ENCODE data around the gene F2.

The F2 gene

DNA sequence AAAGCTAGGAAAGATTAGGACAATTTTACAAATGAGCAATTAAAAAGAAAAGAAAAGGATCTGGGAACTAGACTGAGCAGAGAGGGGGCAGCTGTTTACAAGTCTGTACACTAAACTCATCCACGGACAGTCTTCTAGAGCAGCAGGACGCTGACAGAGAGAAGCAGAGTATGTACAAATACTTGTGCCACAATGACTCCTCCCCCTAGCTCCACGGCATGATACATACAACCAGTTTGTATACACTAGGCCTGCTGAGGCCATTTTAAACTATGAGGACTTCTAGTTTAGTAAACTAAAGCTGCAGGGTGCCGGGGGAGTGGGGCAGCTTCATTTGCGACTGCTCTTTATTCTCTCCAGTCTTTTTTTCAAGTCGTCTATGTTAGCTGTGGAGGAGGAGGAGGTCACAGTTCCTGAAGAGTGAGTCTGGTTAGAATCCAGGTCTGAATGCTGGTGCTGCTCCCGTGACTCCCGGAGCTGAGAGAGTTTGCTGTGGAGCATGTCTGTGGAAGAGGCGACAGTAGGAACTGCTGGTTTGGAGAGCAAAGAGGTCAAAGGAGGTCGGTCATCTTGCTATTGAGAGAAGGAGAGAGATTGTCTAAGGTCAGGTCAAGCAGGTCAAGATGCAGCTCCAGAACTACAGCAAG lies 24.8 kb downstream of the F2 start:
- Histone ChIP-seq H3K27ac (no peak overlapping the region), H2AFZ (no peak overlapping the region), H3K36me3 (ENCODE audit: control insufficient read depth, insufficient read depth, low read length) (no peaks in the 10 kb centered on the region), H3K4me1 (peaks cover 4% of the 10 kb centered on the region), H3K4me3 (ENCODE audit: low read depth, low read length) (no peak overlapping the region), H3K27me3 (ENCODE audit: control insufficient read depth, insufficient read depth, low read length) (no peaks in the 10 kb centered on the region), H3K9me3 (ENCODE audit: control insufficient read depth, low read length) (no peaks in the 10 kb centered on the region), H3K4me2 (ENCODE audit: low read length) (no peak overlapping the region), H3K9ac (no peak overlapping the region), H3K79me2 (no peaks in the 10 kb centered on the region)
- TF ChIP-seq, protein P1, sequence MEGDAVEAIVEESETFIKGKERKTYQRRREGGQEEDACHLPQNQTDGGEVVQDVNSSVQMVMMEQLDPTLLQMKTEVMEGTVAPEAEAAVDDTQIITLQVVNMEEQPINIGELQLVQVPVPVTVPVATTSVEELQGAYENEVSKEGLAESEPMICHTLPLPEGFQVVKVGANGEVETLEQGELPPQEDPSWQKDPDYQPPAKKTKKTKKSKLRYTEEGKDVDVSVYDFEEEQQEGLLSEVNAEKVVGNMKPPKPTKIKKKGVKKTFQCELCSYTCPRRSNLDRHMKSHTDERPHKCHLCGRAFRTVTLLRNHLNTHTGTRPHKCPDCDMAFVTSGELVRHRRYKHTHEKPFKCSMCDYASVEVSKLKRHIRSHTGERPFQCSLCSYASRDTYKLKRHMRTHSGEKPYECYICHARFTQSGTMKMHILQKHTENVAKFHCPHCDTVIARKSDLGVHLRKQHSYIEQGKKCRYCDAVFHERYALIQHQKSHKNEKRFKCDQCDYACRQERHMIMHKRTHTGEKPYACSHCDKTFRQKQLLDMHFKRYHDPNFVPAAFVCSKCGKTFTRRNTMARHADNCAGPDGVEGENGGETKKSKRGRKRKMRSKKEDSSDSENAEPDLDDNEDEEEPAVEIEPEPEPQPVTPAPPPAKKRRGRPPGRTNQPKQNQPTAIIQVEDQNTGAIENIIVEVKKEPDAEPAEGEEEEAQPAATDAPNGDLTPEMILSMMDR (IDR thresholded peaks at IDR 0.05): no peak

DNA sequence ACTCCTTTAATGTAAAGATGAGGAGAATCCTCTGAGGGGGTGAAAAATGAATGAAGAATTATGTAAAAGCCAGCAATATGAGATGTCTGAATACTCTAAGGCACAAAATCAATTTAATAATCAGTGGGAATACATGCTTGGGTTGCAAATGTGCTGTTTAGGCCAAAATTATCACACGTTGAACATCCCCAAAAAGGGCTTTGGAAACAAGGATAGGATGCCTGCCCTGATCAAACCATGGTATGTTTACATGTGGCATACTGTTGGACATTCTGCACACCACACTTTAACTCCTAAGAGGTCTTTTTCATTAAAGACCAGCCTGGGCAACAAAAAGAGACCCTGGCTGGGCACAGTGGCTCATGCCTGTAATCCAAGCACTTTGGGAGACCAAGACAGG lies 26.3 kb downstream of the F2 start:
- H3K27me3 ChIP-seq (ENCODE audit: control insufficient read depth, insufficient read depth, low read length): no peaks in the 10 kb centered on the region
- TF ChIP-seq, protein P1 (IDR thresholded peaks at IDR 0.05): no peak
- no peaks in the 10 kb centered on the region for H3K79me2 ChIP-seq
- no peak overlapping the region for H3K4me3 ChIP-seq (ENCODE audit: low read depth, low read length)
- no peak overlapping the region for H3K9ac ChIP-seq
- H3K4me1 ChIP-seq: peaks cover 4% of the 10 kb centered on the region
- H3K36me3 ChIP-seq (ENCODE audit: control insufficient read depth, insufficient read depth, low read length): no peaks in the 10 kb centered on the region
- no peaks in the 10 kb centered on the region for H3K9me3 ChIP-seq (ENCODE audit: control insufficient read depth, low read length)
- H3K4me2 ChIP-seq (ENCODE audit: low read length): no peak overlapping the region
- no peak overlapping the region for H2AFZ ChIP-seq
- no peak overlapping the region for H3K27ac ChIP-seq

DNA sequence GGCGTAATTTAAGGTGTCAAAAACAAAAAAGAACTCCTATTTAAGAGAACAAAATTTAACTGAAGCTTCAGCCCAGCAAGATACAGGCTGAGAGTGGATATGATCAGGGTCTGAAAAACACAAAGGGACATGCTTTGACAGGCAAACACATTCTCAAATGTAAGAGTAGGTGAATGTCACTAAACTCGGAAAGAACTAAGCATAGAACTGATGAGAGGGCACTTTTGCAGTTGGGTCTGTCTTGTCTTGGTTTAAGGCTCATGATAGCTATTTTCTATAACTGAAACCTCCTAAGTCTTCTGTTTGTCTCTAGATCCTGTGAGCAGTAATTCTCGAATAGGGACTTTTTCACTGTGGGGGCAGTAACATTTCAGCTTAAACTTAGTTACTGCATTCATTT lies 27.0 kb downstream of the F2 start:
- H3K4me2 ChIP-seq (ENCODE audit: low read length): no peak overlapping the region

DNA sequence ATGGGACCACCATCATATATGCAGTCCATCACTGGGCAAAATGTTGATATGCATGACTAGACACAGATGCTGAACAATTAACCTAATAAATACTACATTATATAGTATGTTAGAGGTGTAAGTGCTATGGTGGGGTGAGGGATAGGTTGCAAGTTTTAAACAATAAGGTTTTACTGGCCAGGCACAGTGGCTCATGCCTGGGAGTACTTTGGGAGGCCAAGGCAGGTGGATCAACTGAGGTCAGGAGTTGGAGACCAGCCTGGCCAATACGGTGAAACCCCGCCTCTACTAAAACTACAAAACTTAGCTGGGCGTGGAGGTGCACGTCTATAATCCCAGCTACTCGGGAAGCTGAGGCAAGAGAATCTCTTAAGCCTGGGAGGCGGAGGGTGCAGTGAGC lies 28.1 kb downstream of the F2 start:
- H3K36me3 ChIP-seq (ENCODE audit: control insufficient read depth, insufficient read depth, low read length): no peaks in the 10 kb centered on the region

More for the DNA sequence above, 27.0 kb downstream of the F2 start:
- H3K9me3 ChIP-seq (ENCODE audit: control insufficient read depth, low read length): no peaks in the 10 kb centered on the region
- no peaks in the 10 kb centered on the region for H3K27me3 ChIP-seq (ENCODE audit: control insufficient read depth, insufficient read depth, low read length)
- peaks cover 4% of the 10 kb centered on the region for H3K4me1 ChIP-seq
- TF ChIP-seq, protein P1 (IDR thresholded peaks at IDR 0.05): no peak
- no peak overlapping the region for H3K27ac ChIP-seq
- no peak overlapping the region for H3K4me3 ChIP-seq (ENCODE audit: low read depth, low read length)
- H3K36me3 ChIP-seq (ENCODE audit: control insufficient read depth, insufficient read depth, low read length): no peaks in the 10 kb centered on the region
- H2AFZ ChIP-seq: no peak overlapping the region
- no peak overlapping the region for H3K9ac ChIP-seq
- no peaks in the 10 kb centered on the region for H3K79me2 ChIP-seq

More for the DNA sequence above, 28.1 kb downstream of the F2 start:
- Histone ChIP-seq H3K9me3 (ENCODE audit: control insufficient read depth, low read length) (no peaks in the 10 kb centered on the region), H3K4me3 (ENCODE audit: low read depth, low read length) (no peak overlapping the region), H3K4me1 (peaks cover 4% of the 10 kb centered on the region), H3K4me2 (ENCODE audit: low read length) (no peak overlapping the region), H3K79me2 (no peaks in the 10 kb centered on the region), H3K27me3 (ENCODE audit: control insufficient read depth, insufficient read depth, low read length) (no peaks in the 10 kb centered on the region), H3K27ac (no peak overlapping the region), H2AFZ (no peak overlapping the region), H3K9ac (no peak overlapping the region)
- TF ChIP-seq, protein P1 (IDR thresholded peaks at IDR 0.05): no peak
